Measurements from ENCODE around the gene WDR86. TPM values are rescaled to one million over a fixed set of nuclear protein-coding genes. Genes with fewer than 3 reads are reported as not detected.

WDR86 gene
- total RNA-seq, 1 experiment from 2014 or later = not detected

DNA sequence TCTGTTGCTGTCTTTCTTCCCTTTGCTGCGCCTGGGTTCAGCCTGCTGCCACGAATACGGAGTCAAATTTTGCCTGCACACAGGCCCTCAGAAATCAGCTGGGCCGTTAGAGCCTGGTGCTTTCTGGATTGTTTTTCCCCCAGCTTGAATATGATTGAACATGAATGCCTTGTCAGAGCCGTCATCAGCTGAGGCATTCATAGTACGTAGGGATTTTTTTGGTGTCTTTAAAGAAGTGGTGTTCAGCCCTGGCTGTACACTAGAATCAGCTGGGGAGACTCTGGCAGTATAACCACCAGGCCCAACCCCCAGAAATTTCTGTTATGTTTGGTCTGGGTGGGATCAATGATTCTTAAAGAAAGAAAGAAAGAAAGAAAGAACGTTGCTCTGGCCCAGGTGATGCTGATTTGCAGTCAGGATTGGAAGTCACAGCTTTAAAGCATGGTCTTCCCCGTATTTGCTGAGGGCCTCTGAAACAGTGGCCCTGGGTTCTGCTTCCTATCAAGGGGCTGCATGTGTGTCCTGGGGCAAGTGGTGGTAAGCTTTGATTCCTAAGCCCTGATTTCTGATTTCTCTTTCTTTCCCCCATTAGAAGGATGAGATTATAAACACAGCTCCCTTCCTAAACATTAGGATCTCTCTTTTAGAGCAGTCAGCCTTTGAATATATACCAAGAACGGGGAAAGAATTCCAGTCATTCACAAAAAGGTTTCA lies 43.5 kb downstream of the WDR86 start:
- Histone ChIP-seq H3K9me2 (ENCODE audit: insufficient read depth) (no peaks in the 10 kb centered on the region), H3K27ac (ENCODE audit: low read depth, low read length) (no peak overlapping the region), H3K79me2 (ENCODE audit: insufficient read depth, low read length) (no peaks in the 10 kb centered on the region), H3K36me3 (ENCODE audit: control insufficient read depth in 1 of 2, insufficient read depth in 2 of 2, low read length in 2 of 2) (peaks cover 6 to 12% of the 10 kb centered on the region in 2 experiments; a peak in 2 of 4 replicates), H4K20me1 (ENCODE audit: insufficient read depth) (no peaks in the 10 kb centered on the region), H3K4me1 (ENCODE audit: control insufficient read depth in 1 of 2, insufficient read depth in 2 of 2, low read length in 2 of 2) (peaks cover 2 to 11% of the 10 kb centered on the region in 2 experiments; a peak in 2 of 4 replicates), H3K9ac (ENCODE audit: low read length) (no peak overlapping the region), H3K4me3 (replicated peaks in 1 of 2; ENCODE audit: low read depth in 1 of 2, low read length in 2 of 2) (no peak overlapping the region), H3K9me3 (ENCODE audit: control insufficient read depth in 1 of 2, insufficient read depth in 1 of 2, low read depth in 1 of 2, low read length in 2 of 2) (no peaks in the 10 kb centered on the region), H3K4me2 (ENCODE audit: low read length) (no peak overlapping the region), H2AFZ (ENCODE audit: low read depth, low read length, poor library complexity, severe bottlenecking) (no peak overlapping the region), H3K27me3 (ENCODE audit: insufficient read depth, low read length) (no peaks in the 10 kb centered on the region)
- TF ChIP-seq EGR1 (IDR thresholded peaks at IDR 0.05; ENCODE audit: low read depth) (no peak), SP1 (IDR thresholded peaks at IDR 0.05; ENCODE audit: low read depth) (no peak), EZH2 (IDR thresholded peaks at IDR 0.05) (no peak), YY1 (IDR thresholded peaks at IDR 0.05; ENCODE audit: extremely low read depth, insufficient replicate concordance, low read depth, low read length) (no peak), ZFX (IDR thresholded peaks at IDR 0.05) (no peak), MAX (IDR thresholded peaks at IDR 0.05) (no peak), SIN3A (IDR thresholded peaks at IDR 0.05; ENCODE audit: low read depth) (no peak), ZNF274 (IDR thresholded peaks at IDR 0.05; ENCODE audit: low read depth, low read length) (no peak), CBX3 (IDR thresholded peaks at IDR 0.05; ENCODE audit: low read depth) (no peak), JUND (IDR thresholded peaks at IDR 0.05) (no peak), CEBPB (IDR thresholded peaks at IDR 0.05; ENCODE audit: low read depth) (no peak), RAD21 (IDR thresholded peaks at IDR 0.05; ENCODE audit: low read depth) (no peak)
- TF ChIP-seq, protein P1, sequence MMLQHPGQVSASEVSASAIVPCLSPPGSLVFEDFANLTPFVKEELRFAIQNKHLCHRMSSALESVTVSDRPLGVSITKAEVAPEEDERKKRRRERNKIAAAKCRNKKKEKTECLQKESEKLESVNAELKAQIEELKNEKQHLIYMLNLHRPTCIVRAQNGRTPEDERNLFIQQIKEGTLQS (IDR thresholded peaks at IDR 0.05) = no peak
- TF ChIP-seq, protein P2, sequence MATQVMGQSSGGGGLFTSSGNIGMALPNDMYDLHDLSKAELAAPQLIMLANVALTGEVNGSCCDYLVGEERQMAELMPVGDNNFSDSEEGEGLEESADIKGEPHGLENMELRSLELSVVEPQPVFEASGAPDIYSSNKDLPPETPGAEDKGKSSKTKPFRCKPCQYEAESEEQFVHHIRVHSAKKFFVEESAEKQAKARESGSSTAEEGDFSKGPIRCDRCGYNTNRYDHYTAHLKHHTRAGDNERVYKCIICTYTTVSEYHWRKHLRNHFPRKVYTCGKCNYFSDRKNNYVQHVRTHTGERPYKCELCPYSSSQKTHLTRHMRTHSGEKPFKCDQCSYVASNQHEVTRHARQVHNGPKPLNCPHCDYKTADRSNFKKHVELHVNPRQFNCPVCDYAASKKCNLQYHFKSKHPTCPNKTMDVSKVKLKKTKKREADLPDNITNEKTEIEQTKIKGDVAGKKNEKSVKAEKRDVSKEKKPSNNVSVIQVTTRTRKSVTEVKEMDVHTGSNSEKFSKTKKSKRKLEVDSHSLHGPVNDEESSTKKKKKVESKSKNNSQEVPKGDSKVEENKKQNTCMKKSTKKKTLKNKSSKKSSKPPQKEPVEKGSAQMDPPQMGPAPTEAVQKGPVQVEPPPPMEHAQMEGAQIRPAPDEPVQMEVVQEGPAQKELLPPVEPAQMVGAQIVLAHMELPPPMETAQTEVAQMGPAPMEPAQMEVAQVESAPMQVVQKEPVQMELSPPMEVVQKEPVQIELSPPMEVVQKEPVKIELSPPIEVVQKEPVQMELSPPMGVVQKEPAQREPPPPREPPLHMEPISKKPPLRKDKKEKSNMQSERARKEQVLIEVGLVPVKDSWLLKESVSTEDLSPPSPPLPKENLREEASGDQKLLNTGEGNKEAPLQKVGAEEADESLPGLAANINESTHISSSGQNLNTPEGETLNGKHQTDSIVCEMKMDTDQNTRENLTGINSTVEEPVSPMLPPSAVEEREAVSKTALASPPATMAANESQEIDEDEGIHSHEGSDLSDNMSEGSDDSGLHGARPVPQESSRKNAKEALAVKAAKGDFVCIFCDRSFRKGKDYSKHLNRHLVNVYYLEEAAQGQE (IDR thresholded peaks at IDR 0.05; ENCODE audit: low read depth) = no peak
- CTCF ChIA-PET = interaction anchor here (1.4 to 4.2 kb wide), 2 partner anchors 51 to 82 kb away, joined by 4 to 40 read pairs; no protein-coding TSS in a partner anchor
- no peak for ATAC-seq
- intact Hi-C loops (cut with micrococcal nuclease) = no loop called here
- no TSS peak for BruUV-seq (replicated peaks)
- POLR2A ChIA-PET = no interaction called here
- RAD21 ChIA-PET (ENCODE audit: low non-redundant PET in 1 of 2, low total read pairs in 2 of 2, uncharacterized antibody in 2 of 2, unreplicated experiment in 2 of 2) = no interaction called here
- DNase-seq (ENCODE audit: low read depth, low spot score) = no peak

Measured in HCT116 (cell line).